ENCODE measurements around the gene NCR2. TPM values are rescaled to one million over a fixed set of nuclear protein-coding genes. Genes with fewer than 3 reads are reported as not detected.

The NCR2 gene
- total RNA-seq, 1 donor from 2014 or later: not detected

GRCh38 chr6:41327177-41327576 lies 8.2 kb upstream of the NCR2 start:
- intact Hi-C loops (cut with micrococcal nuclease): no loop called here

- intact Hi-C loops (cut with micrococcal nuclease): no loop called here
Measured at GRCh38 chr6:41331401-41332150, 3.8 kb upstream of the NCR2 start.

- intact Hi-C loops (cut with micrococcal nuclease): no loop called here
Measured at GRCh38 chr6:41332241-41332640, 3.2 kb upstream of the NCR2 start.

GRCh38 chr6:41332842-41333736 lies 2.3 kb upstream of the NCR2 start:
- intact Hi-C loops (cut with micrococcal nuclease): no loop called here

- intact Hi-C loops (cut with micrococcal nuclease): no loop called here
Measured at GRCh38 chr6:41334482-41335040, 847 bp upstream of the NCR2 start.

- intact Hi-C loops (cut with micrococcal nuclease): no loop called here
Measured at GRCh38 chr6:41335943-41336342, 535 bp downstream of the NCR2 start.

- intact Hi-C loops (cut with micrococcal nuclease): no loop called here
Measured at GRCh38 chr6:41336824-41337223, 1.4 kb downstream of the NCR2 start.

- intact Hi-C loops (cut with micrococcal nuclease): no loop called here
Measured at GRCh38 chr6:41337709-41338108, 2.3 kb downstream of the NCR2 start.

- intact Hi-C loops (cut with micrococcal nuclease): no loop called here
Measured at GRCh38 chr6:41338659-41339058, 3.3 kb downstream of the NCR2 start.

GRCh38 chr6:41341580-41341979 lies 6.2 kb downstream of the NCR2 start:
- intact Hi-C loops (cut with micrococcal nuclease): no loop called here

- intact Hi-C loops (cut with micrococcal nuclease): no loop called here
Measured at GRCh38 chr6:41342241-41342640, 6.8 kb downstream of the NCR2 start.

GRCh38 chr6:41343641-41344187 lies 8.3 kb downstream of the NCR2 start:
- intact Hi-C loops (cut with micrococcal nuclease): no loop called here

GRCh38 chr6:41344876-41345275 lies 9.5 kb downstream of the NCR2 start:
- intact Hi-C loops (cut with micrococcal nuclease): no loop called here

GRCh38 chr6:41345901-41346300 lies 10.5 kb downstream of the NCR2 start:
- intact Hi-C loops (cut with micrococcal nuclease): no loop called here

- intact Hi-C loops (cut with micrococcal nuclease): no loop called here
Measured at GRCh38 chr6:41346441-41346840, 11.0 kb downstream of the NCR2 start.

GRCh38 chr6:41347378-41348050 lies 12.1 kb downstream of the NCR2 start:
- intact Hi-C loops (cut with micrococcal nuclease): no loop called here

- intact Hi-C loops (cut with micrococcal nuclease): no loop called here
Measured at GRCh38 chr6:41348934-41349333, 13.5 kb downstream of the NCR2 start.

- intact Hi-C loops (cut with micrococcal nuclease): no loop called here
Measured at GRCh38 chr6:41352396-41352795, 17.0 kb downstream of the NCR2 start.

- intact Hi-C loops (cut with micrococcal nuclease): no loop called here
Measured at GRCh38 chr6:41352907-41353306, 17.5 kb downstream of the NCR2 start.

GRCh38 chr6:41353333-41353732 lies 17.9 kb downstream of the NCR2 start:
- intact Hi-C loops (cut with micrococcal nuclease): no loop called here

- intact Hi-C loops (cut with micrococcal nuclease): no loop called here
Measured at GRCh38 chr6:41355952-41356351, 20.5 kb downstream of the NCR2 start.
